Activated CD4-positive, alpha-beta T cell treated with anti-CD3 and anti-CD28 coated beads, Interleukin-2, amount 10 ng/mL, durations not matched to agents 7 days and 5 days (primary cell): ENCODE data around the gene EPHA8. TPM values are rescaled to one million over a fixed set of nuclear protein-coding genes. Genes with fewer than 3 reads are reported as not detected.

Experiments used
- CTCF ChIA-PET: fragments of 350-600 bp; sonication (Branson Sonifier 250); formaldehyde crosslinking; loops from one replicate; lab custom pipeline; 2021; ENCODE audit warnings: antibody characterized with exemption; lab: Charles Lee
- POLR2A ChIA-PET: fragments of 350-600 bp; sonication (Branson Sonifier 250); formaldehyde crosslinking; loops from one replicate; lab custom pipeline; 2021; ENCODE audit warnings: antibody characterized with exemption; lab: Charles Lee
- DNase-seq: peaks from one replicate; pipeline ENCODE4 v3.0.0-alpha.2; 2020
- H3K27ac Mint-ChIP-seq: one replicate; pipeline ENCODE4 v1.8.0; 2021; ENCODE audit warnings: mild to moderate bottlenecking, moderate library complexity, mixed read lengths
- H3K27me3 Mint-ChIP-seq: one replicate; pipeline ENCODE4 v1.8.0; 2021; ENCODE audit warnings: mixed read lengths
- H3K36me3 Mint-ChIP-seq: one replicate; pipeline ENCODE4 v1.8.0; 2021; ENCODE audit warnings: low read depth, mixed read lengths
- H3K4me1 Mint-ChIP-seq: one replicate; pipeline ENCODE4 v1.8.0; 2021; ENCODE audit warnings: mixed read lengths
- H3K4me3 Mint-ChIP-seq: one replicate; pipeline ENCODE4 v1.8.0; 2021; ENCODE audit warnings: mild to moderate bottlenecking, moderate library complexity, mixed read lengths
- H3K9me3 Mint-ChIP-seq: one replicate; pipeline ENCODE4 v1.8.0; 2021; ENCODE audit warnings: mixed read lengths
- total RNA-seq, 2 experiments: library from RNA; stranded (reverse); gene quantifications; one replicate each; pipeline ENCODE4 v1.2.3, GENCODE V29; 2021

EPHA8 gene
- total RNA-seq, 2 experiments from 2014 or later: not detected

- Mint-ChIP-seq H3K36me3 (no peaks in the 10 kb centered on the region), H3K4me3 (no peak overlapping the region), H3K4me1 (no peaks in the 10 kb centered on the region), H3K27ac (no peak overlapping the region), H3K9me3 (no peaks in the 10 kb centered on the region), H3K27me3 (peaks cover 12% of the 10 kb centered on the region)
- POLR2A ChIA-PET: no interaction called here
- no peak for DNase-seq
- CTCF ChIA-PET: interaction anchor here (1.3 kb wide), 1 partner anchor 9 kb away, joined by 3 read pairs; no protein-coding TSS in a partner anchor
Measured at GRCh38 chr1:22626237-22627157, 63.2 kb downstream of the EPHA8 start.

GRCh38 chr1:22627331-22627730 is 64.0 kb downstream of the EPHA8 start:
- POLR2A ChIA-PET: no interaction called here

GRCh38 chr1:22628698-22629444 is 65.6 kb downstream of the EPHA8 start:
- POLR2A ChIA-PET: no interaction called here
- H3K4me1 Mint-ChIP-seq: no peaks in the 10 kb centered on the region
- DNase-seq: no peak
- peaks cover 15% of the 10 kb centered on the region for H3K27me3 Mint-ChIP-seq
- CTCF ChIA-PET: no interaction called here
- H3K4me3 Mint-ChIP-seq: no peak overlapping the region
- no peaks in the 10 kb centered on the region for H3K36me3 Mint-ChIP-seq
- H3K27ac Mint-ChIP-seq: no peak overlapping the region
- no peaks in the 10 kb centered on the region for H3K9me3 Mint-ChIP-seq

More at GRCh38 chr1:22627331-22627730, 64.0 kb downstream of the EPHA8 start:
- CTCF ChIA-PET: interaction anchor here (1.3 kb wide), 1 partner anchor 10 kb away, joined by 3 read pairs; no protein-coding TSS in a partner anchor
- Mint-ChIP-seq H3K27ac (no peak overlapping the region), H3K36me3 (no peaks in the 10 kb centered on the region), H3K4me1 (no peaks in the 10 kb centered on the region), H3K27me3 (peaks cover 15% of the 10 kb centered on the region), H3K9me3 (no peaks in the 10 kb centered on the region), H3K4me3 (no peak overlapping the region)
- DNase-seq: no peak

- Mint-ChIP-seq H3K36me3 (no peaks in the 10 kb centered on the region), H3K4me3 (no peak overlapping the region), H3K9me3 (no peaks in the 10 kb centered on the region), H3K27ac (peak overlapping the region; percentile 2), H3K4me1 (no peaks in the 10 kb centered on the region), H3K27me3 (peaks cover 15% of the 10 kb centered on the region)
- ChIA-PET POLR2A (no interaction called here), CTCF (no interaction called here)
- DNase-seq: no peak
Measured at GRCh38 chr1:22629886-22630285, 66.6 kb downstream of the EPHA8 start.

GRCh38 chr1:22633697-22634463 is 70.6 kb downstream of the EPHA8 start:
- H3K4me3 Mint-ChIP-seq: no peak overlapping the region
- H3K9me3 Mint-ChIP-seq: no peaks in the 10 kb centered on the region
- no peak for DNase-seq
- ChIA-PET POLR2A (interaction anchor here (0.6 kb wide), 1 partner anchor 100 kb away, joined by 8 read pairs; no protein-coding TSS in a partner anchor), CTCF (no interaction called here)
- H3K27ac Mint-ChIP-seq: no peak overlapping the region
- H3K4me1 Mint-ChIP-seq: no peaks in the 10 kb centered on the region
- peaks cover 16% of the 10 kb centered on the region for H3K27me3 Mint-ChIP-seq
- H3K36me3 Mint-ChIP-seq: no peaks in the 10 kb centered on the region

GRCh38 chr1:22635436-22635835 is 72.1 kb downstream of the EPHA8 start:
- Mint-ChIP-seq H3K27me3 (peaks cover 6% of the 10 kb centered on the region), H3K4me1 (no peaks in the 10 kb centered on the region), H3K4me3 (no peak overlapping the region), H3K36me3 (no peaks in the 10 kb centered on the region), H3K9me3 (no peaks in the 10 kb centered on the region), H3K27ac (no peak overlapping the region)
- ChIA-PET POLR2A (no interaction called here), CTCF (interaction anchor here (0.7 to 0.8 kb wide), 2 partner anchors 174 to 219 kb away, joined by 3 to 5 read pairs; no protein-coding TSS in a partner anchor)
- DNase-seq: no peak

GRCh38 chr1:22636353-22636752 is 73.1 kb downstream of the EPHA8 start, which contains the start of gene C1QA:
TSS of gene C1QA (plus strand) at chr1:22636628. CDS start at chr1:22637617, 989 bp downstream.
- Mint-ChIP-seq H3K36me3 (no peaks in the 10 kb centered on the region), H3K27ac (no peak within 1 kb of the TSS), H3K4me3 (no peak within 1 kb of the TSS), H3K4me1 (no peaks in the 10 kb centered on the region), H3K27me3 (peaks cover 6% of the 10 kb centered on the region), H3K9me3 (no peaks in the 10 kb centered on the region)
- CTCF ChIA-PET: interaction anchor here (0.8 kb wide), 1 partner anchor 175 kb away, joined by 3 read pairs; no protein-coding TSS in a partner anchor
- POLR2A ChIA-PET: interaction anchor here (0.6 kb wide), 1 partner anchor 276 kb away, joined by 3 read pairs; no protein-coding TSS in a partner anchor
- no peak for DNase-seq

- ChIA-PET POLR2A (interaction anchor here (0.6 kb wide), 1 partner anchor 277 kb away, joined by 3 read pairs; no protein-coding TSS in a partner anchor), CTCF (no interaction called here)
- Mint-ChIP-seq H3K9me3 (no peaks in the 10 kb centered on the region), H3K36me3 (no peaks in the 10 kb centered on the region), H3K27ac (no peak overlapping the region), H3K4me1 (no peaks in the 10 kb centered on the region), H3K27me3 (peaks cover 3% of the 10 kb centered on the region), H3K4me3 (no peak overlapping the region)
- no peak for DNase-seq
Measured at GRCh38 chr1:22636927-22637326, 73.6 kb downstream of the EPHA8 start.

GRCh38 chr1:22637907-22638445 is 74.7 kb downstream of the EPHA8 start:
- ChIA-PET CTCF (no interaction called here), POLR2A (no interaction called here)
- Mint-ChIP-seq H3K4me1 (no peaks in the 10 kb centered on the region), H3K4me3 (no peak overlapping the region), H3K27me3 (peaks cover 3% of the 10 kb centered on the region), H3K9me3 (no peaks in the 10 kb centered on the region), H3K27ac (no peak overlapping the region), H3K36me3 (no peaks in the 10 kb centered on the region)
- DNase-seq: no peak

GRCh38 chr1:22638476-22639234 is 75.4 kb downstream of the EPHA8 start:
- ChIA-PET POLR2A (no interaction called here), CTCF (no interaction called here)
- H3K27ac Mint-ChIP-seq: no peak overlapping the region
- H3K4me3 Mint-ChIP-seq: no peak overlapping the region
- no peaks in the 10 kb centered on the region for H3K36me3 Mint-ChIP-seq
- H3K27me3 Mint-ChIP-seq: peaks cover 3% of the 10 kb centered on the region
- no peak for DNase-seq
- no peaks in the 10 kb centered on the region for H3K4me1 Mint-ChIP-seq
- no peaks in the 10 kb centered on the region for H3K9me3 Mint-ChIP-seq

GRCh38 chr1:22639286-22639685 is 76.0 kb downstream of the EPHA8 start:
- CTCF ChIA-PET: no interaction called here
- H3K9me3 Mint-ChIP-seq: no peaks in the 10 kb centered on the region
- no peaks in the 10 kb centered on the region for H3K36me3 Mint-ChIP-seq
- H3K4me3 Mint-ChIP-seq: no peak overlapping the region
- H3K4me1 Mint-ChIP-seq: no peaks in the 10 kb centered on the region
- no peak overlapping the region for H3K27ac Mint-ChIP-seq
- DNase-seq: no peak
- H3K27me3 Mint-ChIP-seq: peaks cover 3% of the 10 kb centered on the region
- POLR2A ChIA-PET: no interaction called here
